Epithelial cell of umbilical artery (primary cell): Measurements from ENCODE around the gene UBXN6. TPM values are rescaled to one million over a fixed set of nuclear protein-coding genes. Genes with fewer than 3 reads are reported as not detected.

ENCODE experiments used
- total RNA-seq: library from RNA; depleted of rRNA; stranded (reverse); fragments of >200 nt; gene quantifications from 2 replicates; pipeline ENCODE4 v1.2.3, GENCODE V29; 2014

The UBXN6 gene, protein sequence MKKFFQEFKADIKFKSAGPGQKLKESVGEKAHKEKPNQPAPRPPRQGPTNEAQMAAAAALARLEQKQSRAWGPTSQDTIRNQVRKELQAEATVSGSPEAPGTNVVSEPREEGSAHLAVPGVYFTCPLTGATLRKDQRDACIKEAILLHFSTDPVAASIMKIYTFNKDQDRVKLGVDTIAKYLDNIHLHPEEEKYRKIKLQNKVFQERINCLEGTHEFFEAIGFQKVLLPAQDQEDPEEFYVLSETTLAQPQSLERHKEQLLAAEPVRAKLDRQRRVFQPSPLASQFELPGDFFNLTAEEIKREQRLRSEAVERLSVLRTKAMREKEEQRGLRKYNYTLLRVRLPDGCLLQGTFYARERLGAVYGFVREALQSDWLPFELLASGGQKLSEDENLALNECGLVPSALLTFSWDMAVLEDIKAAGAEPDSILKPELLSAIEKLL
- 63.8 and 67.9 TPM in 2 replicates for total RNA-seq

DNA sequence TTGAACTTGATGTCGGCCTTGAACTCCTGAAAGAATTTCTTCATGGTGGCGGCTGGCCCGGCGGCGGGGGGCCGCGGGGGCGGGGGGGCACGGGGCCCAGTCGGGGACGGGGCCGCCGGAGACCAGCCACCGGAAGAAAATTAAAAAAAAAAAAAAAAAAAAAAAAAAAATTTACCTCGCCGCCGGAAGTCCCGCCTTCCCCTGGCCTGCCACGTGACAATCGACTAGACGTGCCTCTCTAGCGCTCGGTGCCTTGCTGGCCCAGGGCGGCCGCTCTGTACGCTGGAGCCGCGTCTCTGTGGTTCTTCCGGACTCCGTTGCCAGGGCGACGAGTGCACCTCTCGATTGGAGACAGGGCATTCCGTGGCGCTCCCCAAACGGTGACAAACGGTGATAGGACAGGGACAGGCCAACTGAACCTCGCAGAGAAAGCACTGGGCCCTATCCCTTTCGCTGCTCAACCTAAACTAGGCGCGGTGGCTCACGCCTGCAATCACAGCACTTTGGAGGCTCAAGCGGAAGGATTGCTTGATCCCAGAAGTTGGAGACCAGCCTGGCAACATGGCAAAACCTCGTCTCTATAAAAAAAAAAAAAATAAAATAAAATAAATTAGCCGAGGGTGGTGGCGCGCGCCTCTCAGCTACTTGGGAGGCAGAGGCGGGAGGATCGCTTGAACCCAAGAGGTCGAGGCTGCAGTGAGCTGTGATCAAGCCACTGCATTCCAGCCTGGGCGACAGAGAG lies at the start of gene UBXN6:
UBXN6 (minus strand) TSS at position 141 of the 742 bp plus-strand sequence; CDS start at position 44, 97 bp downstream.

DNA sequence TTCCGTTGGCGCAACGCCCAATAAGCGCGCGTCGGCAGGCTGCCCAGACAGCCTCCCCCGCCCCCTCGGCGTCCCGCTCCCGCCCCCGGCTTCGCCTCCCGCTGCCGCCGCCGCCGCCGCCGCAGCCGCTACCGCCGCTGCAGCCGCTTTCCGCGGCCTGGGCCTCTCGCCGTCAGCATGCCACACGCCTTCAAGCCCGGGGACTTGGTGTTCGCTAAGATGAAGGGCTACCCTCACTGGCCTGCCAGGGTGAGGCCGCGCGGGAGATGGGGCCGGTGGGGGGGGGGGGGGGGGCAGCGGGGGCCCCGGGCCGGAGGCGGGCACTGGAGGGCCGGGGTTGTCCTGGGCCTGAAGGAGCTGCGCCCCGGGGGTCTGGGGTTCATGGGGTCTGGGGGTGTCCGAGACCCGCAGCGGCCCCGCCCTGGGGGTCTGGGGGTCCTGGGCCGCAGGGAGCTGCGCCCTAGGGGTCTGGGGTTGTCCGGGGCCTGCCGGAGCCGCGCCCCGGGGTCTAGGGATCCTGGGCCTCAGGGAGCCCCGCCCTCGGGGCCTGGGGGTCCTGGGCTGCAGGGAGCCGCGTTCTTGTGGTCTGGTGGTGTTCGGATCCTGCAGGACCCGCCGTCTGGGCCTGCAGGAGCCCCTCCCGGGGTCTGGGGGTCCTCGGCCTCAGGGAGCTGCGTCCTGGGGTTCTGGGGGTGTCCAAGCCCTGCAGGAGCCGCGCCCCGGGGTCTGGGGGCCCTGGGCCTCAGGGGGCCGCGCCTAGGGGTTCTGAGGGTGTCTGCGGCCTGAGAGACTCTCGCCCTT lies 14.8 kb upstream of the UBXN6 start, which contains the start of gene HDGFL2:
HDGFL2 (plus strand) TSS at position 124 of the 801 bp plus-strand sequence; CDS start at position 178, 54 bp downstream.

DNA sequence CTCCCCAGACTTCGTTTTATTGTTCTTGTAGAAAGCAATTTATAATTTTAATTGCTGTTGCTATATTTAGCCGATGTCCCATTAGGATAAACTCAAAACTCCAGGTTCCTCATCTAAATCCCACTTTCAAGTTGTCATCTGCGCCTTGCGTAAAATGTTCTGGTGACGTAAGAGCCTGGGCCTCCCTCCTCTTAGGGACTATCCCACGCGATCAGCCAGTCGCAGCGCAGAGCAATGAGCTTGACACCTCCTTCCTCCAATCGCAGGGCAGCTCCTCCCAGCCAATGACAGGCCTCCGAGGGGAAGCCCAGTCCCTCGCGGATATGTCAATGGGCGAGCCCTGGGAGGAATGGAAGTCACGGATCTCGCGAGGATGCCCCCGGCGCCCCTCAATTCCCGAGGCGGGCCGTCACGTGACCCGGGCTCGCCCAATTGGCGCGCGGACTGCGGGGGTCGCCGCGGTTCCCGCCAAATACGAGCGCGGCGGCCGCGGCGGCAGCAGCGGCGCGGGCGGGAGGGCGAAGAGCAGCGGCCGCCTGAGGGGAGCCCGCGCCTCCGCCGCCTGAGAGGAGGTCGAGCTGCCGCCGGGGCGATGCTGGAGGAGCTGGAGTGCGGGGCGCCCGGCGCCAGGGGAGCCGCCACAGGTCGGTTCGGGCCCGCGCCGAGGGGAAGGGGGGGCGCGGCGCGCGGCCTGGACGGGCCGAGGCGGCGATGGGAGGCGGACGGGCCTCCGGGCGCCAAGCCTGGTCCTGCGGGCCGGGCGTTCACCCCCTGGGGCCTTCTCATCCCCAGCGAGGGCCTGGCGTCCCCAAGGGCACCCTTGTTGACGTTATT lies 55.2 kb downstream of the UBXN6 start, which contains the start of gene CHAF1A:
CHAF1A (plus strand) TSS at position 470 of the 834 bp plus-strand sequence; CDS start at position 593, 123 bp downstream.

DNA sequence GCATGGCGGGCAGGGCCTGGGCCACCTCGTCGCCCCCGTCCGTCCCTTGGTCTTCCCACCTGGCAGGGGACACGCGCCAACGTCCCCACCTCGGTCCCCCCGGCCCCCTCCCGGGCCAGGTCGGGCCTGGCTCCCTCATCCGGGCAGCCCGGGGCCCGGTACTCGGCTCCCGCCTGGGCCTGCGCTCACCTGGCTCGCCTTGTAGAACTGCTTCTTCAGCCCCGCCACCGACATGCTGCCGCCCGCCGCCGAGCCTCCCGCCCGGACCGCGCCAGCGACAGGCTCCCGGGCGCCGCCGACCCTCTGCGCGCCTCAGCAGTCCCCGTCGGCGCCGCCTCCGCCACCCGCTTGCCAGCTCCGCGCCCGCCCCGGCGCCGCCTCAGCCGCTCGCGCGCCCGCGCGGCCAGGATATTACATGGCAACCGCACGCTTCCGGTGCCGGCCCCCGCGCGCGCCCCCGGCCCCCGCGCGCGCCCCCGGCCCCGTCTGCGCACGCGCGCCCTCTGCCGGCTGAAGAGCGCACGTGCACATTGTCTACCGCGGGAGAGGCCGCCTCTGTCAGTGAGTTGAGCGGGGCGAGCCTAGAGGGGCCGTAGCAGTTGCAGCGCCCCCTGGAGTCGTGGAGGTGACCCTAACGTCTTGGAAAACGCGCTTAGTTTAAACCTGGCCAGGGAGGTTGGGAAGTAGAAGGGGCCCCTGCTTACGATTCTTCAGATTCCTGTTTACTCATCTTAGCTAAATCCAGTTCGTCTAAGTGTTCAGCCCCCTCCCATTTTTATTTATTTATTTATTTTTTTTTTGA lies 57.3 kb downstream of the UBXN6 start, which contains the start of gene SH3GL1:
SH3GL1 (minus strand) TSS at position 413 of the 802 bp plus-strand sequence; CDS start at position 234, 179 bp downstream.

Other genes starting within 250 kb of the UBXN6 start
- 0.32 and 0.46 TPM in 2 replicates for gene EBI3, start 228.3 kb downstream of the UBXN6 start, total RNA-seq
- 21.4 and 26.0 TPM in 2 replicates for gene YJU2, start 210.7 kb downstream of the UBXN6 start, total RNA-seq
- gene SHD, start 178.5 kb downstream of the UBXN6 start, total RNA-seq = not detected in 2 replicates
- not detected in 2 replicates for gene TMIGD2, start 155.4 kb downstream of the UBXN6 start, total RNA-seq
- gene FSD1, start 153.2 kb downstream of the UBXN6 start, total RNA-seq = 32.5 and 34.1 TPM in 2 replicates
- 10.1 and 12.8 TPM in 2 replicates for gene STAP2, start 119.0 kb downstream of the UBXN6 start, total RNA-seq
- gene MPND, start 114.2 kb downstream of the UBXN6 start, total RNA-seq = 5.6 and 8.8 TPM in 2 replicates
- gene SH3GL1, start 57.2 kb downstream of the UBXN6 start, total RNA-seq = 24.7 and 27.2 TPM in 2 replicates
- 11.7 and 20.4 TPM in 2 replicates for gene CHAF1A, start 55.2 kb downstream of the UBXN6 start, total RNA-seq
- gene HDGFL2, start 14.5 kb upstream of the UBXN6 start, total RNA-seq = 53.9 and 75.8 TPM in 2 replicates
- under 0.01 TPM in 1 of 2 replicates, not detected in the other for gene PLIN4, start 60.7 kb upstream of the UBXN6 start, total RNA-seq
- 1.4 TPM in 1 of 2 replicates, not detected in the other for gene PLIN5, start 77.4 kb upstream of the UBXN6 start, total RNA-seq
- under 0.01 and 0.30 TPM in 2 replicates for gene LRG1, start 82.2 kb upstream of the UBXN6 start, total RNA-seq
- gene SEMA6B, start 101.9 kb upstream of the UBXN6 start, total RNA-seq = 70.5 and 71.8 TPM in 2 replicates
- 17.2 and 26.9 TPM in 2 replicates for gene TNFAIP8L1, start 181.7 kb upstream of the UBXN6 start, total RNA-seq
- gene MYDGF, start 212.5 kb upstream of the UBXN6 start, total RNA-seq = 196 and 312 TPM in 2 replicates